Body of pancreas (tissue), 4 donors: ENCODE measurements around the gene SLC52A1.

Experiments used
- POLR2A ChIP-seq, 3 donors: fragments of 450-650 bp; IDR thresholded peaks; one replicate each; pipeline ENCODE4 v1.6.1; 2016; ENCODE audit warnings: antibody characterized with exemption in 3 of 3, mild to moderate bottlenecking in 2 of 3
- TF ChIP-seq, protein P1 (sequence below), 7 experiments: fragments of 450-650 bp in 4 of 7; fragments of 200-600 bp in 3 of 7; sonication (generic) in 3 of 7; IDR thresholded peaks; one replicate each; pipeline ENCODE4 v1.5.1; 2016 to 2019; ENCODE audit warnings: antibody characterized with exemption in 7 of 7

DNA sequence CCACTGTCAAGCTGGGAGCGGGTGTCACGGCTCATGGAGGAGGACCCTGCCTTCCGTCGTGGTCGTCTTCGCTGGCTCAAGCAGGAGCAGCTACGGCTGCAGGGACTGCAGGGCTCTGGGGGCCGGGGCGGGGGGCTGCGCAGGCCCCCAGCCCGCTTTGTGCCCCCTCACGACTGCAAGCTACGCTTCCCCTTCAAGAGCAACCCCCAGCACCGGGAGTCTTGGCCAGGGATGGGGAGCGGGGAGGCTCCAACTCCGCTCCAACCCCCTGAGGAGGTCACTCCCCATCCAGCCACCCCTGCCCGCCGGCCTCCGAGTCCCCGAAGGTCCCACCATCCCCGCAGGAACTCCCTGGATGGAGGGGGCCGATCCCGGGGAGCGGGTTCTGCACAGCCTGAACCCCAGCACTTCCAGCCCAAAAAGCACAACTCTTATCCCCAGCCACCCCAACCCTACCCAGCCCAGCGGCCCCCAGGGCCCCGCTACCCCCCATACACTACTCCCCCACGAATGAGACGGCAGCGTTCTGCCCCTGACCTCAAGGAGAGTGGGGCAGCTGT, 11.6 kb downstream of the SLC52A1 start:
- TF ChIP-seq POLR2A (IDR thresholded peaks at IDR 0.05) = no peak
- TF ChIP-seq, protein P1, sequence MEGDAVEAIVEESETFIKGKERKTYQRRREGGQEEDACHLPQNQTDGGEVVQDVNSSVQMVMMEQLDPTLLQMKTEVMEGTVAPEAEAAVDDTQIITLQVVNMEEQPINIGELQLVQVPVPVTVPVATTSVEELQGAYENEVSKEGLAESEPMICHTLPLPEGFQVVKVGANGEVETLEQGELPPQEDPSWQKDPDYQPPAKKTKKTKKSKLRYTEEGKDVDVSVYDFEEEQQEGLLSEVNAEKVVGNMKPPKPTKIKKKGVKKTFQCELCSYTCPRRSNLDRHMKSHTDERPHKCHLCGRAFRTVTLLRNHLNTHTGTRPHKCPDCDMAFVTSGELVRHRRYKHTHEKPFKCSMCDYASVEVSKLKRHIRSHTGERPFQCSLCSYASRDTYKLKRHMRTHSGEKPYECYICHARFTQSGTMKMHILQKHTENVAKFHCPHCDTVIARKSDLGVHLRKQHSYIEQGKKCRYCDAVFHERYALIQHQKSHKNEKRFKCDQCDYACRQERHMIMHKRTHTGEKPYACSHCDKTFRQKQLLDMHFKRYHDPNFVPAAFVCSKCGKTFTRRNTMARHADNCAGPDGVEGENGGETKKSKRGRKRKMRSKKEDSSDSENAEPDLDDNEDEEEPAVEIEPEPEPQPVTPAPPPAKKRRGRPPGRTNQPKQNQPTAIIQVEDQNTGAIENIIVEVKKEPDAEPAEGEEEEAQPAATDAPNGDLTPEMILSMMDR (IDR thresholded peaks at IDR 0.05) = no peak
